GM18858 (cell line): ENCODE measurements around the gene NOL12.
A peak's percentile ranks its signal among the peaks of the same experiment; 100 is the strongest.

ENCODE experiments used
- ATAC-seq: cut with Tn5 transposase; IDR thresholded peaks from one replicate; pipeline ENCODE4 v1.9.1; 2021; ENCODE audit not compliant: unreplicated experiment

The NOL12 gene

DNA sequence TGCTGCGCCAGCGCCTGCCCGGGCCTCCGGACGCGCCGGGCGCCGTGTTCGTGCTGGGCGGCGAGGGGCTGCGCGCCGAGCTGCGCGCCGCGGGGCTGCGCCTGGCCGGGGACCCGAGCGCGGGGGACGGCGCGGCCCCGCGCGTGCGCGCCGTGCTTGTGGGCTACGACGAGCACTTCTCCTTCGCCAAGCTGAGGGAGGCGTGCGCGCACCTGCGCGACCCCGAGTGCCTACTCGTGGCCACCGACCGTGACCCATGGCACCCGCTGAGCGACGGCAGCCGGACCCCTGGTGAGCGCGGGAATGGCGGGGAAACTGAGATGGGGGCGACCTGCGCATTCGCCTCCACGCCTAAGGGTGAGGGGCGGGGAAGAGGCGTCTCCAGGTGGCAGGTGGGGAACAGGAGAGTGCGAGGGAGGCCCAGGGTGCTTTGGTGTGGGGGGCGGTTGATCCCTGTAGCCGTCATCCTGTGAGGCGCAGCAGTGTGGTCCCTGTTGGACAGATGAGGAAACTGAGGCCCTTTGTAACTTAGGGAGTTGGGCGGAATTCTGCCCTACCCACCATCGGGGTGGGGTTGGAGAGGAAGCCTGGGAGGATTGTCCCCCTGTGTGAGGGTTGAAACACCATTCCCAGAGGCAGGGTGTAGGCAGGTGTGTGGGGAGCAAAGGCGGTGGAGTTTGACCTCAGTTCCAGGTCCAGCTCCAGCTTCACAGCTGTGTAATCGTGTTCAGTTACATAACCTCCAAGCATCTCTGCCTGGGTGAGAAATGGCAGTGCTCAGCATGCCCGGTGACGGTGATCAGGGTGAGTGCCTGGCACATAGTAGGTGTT, 26.9 kb upstream of the NOL12 start:
- ATAC-seq = peak; percentile 4

DNA sequence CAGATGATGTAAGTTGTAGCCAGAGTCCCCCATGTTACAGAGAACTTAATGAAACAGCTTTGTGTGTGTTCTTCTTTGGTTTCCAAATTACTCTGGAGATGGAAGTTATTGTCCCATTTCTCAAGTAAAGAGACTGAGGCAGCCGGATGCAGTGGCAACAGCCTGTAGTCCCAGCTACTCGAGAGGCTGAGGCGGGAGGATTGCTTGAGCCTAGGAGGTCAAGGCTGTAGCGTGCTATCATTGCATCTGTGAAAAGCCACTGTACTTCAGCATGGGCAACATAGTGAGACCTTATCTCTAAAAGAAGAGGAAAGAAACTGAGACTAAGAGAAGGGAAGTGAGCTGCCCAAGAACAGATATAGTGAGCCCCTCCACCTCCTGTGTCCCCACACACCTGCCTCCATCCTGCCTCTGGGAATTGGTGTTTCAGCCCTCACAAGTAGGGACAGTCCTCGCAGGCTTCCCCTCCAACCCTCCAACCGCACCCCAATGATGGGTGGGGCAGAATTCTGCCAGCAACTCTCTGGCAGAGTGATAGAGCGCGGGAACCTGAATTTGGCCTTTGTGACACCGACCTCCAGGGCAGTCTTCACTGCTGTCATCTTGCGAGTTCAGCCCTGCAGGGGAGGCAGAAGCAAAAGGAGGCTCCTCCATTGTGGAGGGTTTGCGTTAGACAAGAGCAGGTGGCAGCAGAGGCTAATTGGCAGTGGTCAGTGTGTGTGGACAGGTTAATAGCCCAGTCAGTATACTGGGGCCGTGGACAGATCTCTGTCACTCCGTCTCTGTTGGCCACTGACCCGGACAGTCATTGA, 26.0 kb upstream of the NOL12 start:
- ATAC-seq = no peak

- ATAC-seq = no peak
Observed at GRCh38 chr22:37660709-37661045, 25.5 kb upstream of the NOL12 start.

DNA sequence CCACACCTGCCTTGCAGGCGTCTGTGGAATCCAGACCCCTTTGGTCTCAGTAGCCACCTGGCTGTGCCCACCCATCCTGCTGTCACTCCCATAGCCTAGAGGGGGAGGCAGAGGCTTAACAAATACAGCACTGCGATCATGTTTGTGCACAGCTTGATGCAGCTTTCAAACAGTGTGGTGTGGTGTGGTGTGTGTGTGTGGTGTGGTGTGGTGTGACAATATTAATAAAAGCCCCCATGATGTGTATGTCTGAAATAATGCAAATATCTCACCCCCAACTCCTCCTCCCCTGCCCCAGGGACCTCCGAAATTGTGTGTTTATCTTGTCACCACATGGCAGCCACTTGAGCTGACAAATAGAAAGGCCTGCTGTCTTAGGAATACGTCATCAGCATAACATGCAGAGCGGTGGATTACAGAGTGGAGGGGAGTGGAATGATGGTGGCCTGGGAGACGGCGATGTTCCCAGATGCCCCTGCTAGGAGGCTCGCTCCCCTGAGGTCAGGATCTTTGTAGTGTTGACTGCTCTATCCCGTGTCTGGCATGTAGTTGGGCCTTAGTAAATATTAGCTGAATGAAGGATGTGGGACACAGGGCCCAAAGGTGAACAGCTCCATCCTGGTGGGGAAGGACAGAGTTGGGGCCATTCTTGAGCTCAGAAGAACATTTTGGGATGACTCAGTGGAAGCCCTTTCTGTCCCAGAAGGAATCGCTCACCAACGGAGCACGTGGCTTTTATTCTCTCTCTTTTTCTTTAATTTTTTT, 24.8 kb upstream of the NOL12 start:
- no peak for ATAC-seq

DNA sequence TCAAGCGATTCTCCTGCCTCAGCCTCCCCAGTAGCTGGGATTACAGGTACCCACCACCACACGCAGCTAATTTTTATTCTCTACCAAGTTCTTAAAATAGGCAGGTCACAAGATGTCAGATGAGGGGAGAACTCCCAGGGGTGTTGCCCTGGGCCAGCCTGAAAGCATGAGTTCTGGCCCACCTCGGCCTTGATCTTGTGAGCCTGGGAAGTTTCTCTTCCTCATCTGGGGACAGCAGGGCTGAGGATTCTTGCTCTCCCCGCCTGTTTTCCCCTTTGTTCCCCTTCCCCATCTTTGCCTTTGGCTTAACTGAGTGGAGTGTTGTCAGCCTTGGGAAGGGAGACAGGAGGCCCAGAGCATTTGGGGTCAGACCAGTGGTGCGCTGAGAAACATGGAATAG, 24.1 kb upstream of the NOL12 start:
- ATAC-seq = no peak

GRCh38 chr22:37663521-37664140, 22.5 kb upstream of the NOL12 start:
- ATAC-seq = no peak

DNA sequence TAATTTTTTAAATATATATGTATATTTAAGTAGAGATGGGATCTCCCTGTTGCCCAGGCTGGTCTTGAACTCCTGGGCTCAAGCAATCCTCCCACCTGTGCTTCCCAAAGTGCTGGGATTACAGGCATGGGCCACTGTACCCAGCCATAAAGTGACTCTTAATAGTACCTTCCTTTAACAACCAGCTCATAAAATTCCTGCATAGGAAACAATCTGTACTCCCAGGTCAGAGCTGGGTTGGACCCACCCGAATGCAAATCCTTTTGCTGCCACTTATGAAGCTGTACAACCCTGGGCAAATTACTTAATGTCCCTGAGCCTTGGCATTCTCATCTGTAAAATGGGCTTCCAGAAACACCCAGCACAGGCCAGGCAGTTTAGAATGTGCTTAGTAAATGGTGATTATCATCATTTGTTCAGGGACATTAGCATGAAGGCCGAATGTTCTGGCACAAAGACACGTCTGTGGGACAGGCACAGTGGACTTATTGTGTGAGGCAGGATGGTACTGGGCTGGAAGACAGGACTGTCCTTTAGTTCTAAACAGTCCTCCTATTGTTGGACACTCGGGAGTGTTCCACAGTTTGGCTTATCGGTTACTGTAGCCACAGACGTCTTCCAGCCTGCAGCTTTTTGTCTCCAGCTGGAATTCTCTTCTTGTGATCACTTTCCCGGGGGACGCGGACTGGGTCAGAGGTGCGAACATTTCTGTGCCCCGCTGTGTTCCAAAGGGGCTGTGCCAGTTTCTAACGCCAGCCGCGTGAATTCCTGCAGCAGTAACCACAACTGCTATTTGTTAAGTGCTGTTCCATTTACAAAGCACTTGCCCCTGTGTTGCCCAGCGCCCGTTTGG, 21.7 kb upstream of the NOL12 start:
- ATAC-seq = no peak

- no peak for ATAC-seq
Observed at GRCh38 chr22:37665487-37665886, 20.7 kb upstream of the NOL12 start.

- no peak for ATAC-seq
Observed at GRCh38 chr22:37669586-37669985, 16.6 kb upstream of the NOL12 start.

DNA sequence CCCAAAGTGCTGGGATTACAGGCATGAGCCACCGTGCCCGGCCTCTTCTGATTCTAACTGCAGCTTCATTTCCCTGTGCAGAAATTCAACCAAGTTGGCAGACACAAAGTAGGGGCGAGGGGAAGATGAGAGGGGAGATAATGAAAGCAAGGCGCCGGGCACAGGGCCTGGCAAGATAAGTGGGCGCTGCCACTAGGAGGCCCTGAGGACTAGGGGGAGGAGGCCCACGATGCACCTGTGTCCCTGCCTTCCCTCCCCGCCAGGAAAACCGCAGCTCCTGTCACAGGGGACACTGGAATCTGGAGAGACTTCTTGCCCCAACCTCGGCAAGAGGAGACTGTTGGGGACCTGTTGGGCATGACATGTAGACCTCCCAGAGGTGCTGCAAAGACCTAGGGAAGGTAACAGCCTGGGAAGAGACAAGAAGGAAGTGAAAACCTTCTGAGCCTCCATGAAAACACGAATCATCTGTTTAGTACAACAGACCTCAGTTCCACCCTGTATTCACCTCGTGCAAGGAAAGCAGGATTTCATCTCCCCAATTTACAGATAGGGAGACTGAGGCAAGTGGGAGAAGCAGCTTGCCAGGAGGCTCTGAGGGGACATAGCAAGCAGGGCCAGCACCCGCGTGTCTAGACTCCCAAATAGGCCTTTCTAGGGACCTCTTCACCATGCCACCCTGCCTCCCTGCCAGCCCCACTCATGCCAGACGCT, 13.8 kb upstream of the NOL12 start:
- ATAC-seq = no peak

DNA sequence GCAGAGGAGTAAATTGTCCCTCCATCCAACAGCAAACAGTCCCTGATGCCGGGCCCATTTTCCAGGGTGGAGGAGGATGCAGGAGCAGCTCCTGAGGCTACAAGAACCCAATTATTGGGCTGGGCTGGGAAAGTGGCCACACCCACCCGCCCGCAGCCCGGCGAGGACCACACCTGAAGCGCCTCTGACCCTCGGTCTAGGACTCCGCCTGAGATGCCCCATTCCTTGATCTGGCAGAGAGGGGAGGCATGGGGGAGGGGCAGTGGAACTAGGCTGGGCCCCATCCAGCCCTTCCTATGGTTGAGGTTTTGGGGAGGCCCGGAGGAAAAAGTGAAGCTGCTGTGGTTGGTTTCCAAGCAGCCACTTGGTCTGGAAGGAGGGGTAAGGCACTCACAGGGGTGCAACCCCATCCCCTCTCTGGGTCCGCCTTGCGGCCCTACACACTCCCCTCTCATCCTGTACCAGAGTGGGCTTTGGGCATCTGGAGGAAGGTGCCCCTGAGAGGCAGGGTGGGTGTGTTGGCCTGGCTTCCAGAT, 13.2 kb upstream of the NOL12 start:
- no peak for ATAC-seq

DNA sequence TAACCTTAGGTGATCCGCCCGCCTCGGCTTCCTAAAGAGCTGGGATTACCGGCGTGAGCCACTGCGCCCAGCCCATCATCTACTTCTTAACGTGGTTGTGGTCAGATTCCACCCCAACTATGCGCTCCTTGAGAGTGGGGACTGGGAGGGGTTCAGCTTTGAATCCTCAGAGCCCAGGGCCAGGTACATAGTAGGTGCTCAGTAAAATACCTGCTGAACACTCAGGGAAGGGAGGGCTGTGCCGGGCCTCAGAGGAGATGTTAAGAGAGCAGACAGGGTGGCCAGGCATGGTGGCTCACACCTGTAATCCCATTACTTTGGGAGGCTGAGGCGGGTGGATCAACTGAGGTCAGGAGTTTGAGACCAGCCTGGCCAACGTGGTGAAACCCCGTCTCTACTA, 11.9 kb upstream of the NOL12 start:
- no peak for ATAC-seq

- no peak for ATAC-seq
Observed at GRCh38 chr22:37674951-37675929, 10.9 kb upstream of the NOL12 start, which contains the start of gene LGALS1. TSS of gene LGALS1 (plus strand) at chr22:37675636. CDS start at chr22:37675703, 67 bp downstream.

DNA sequence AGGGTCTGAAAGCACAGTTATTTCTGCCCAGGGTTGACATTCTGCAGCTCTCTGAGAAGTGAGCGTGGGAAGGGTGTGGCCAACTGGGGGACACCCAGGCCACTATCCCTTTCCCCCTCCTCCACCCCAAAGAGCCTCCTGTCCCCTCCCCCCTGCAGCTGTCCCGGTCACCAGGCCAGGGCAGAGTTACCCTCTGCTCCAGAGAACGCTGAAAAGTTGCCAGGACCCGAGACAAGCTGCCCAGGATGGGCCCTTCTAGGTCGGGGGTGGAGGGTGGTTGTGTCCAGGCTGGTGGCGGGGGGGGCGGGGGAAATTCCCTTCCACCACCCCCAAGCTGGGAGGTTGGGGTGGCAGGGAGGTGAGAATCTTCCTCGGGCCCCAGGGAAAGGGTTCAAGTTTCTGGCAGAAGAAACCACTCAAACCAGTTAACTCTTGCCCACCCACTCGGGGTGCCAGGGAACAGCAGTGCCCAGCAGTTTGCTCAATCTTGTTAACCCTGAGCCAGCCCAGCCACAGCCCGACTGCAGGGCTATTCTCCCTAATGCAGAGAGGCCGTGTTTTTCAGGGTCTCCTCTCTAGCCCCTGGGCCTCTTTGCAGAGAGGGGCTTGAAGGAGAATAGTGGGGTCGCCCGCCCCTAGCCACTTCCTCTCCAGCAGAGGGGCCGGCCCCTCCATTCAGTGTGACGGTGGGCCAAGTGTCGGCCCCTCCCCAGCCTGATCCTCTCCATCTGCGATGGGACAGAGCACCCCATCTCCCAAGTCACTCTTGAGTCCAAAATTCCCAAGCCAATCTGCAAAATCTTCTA, 10.0 kb upstream of the NOL12 start:
- no peak for ATAC-seq

DNA sequence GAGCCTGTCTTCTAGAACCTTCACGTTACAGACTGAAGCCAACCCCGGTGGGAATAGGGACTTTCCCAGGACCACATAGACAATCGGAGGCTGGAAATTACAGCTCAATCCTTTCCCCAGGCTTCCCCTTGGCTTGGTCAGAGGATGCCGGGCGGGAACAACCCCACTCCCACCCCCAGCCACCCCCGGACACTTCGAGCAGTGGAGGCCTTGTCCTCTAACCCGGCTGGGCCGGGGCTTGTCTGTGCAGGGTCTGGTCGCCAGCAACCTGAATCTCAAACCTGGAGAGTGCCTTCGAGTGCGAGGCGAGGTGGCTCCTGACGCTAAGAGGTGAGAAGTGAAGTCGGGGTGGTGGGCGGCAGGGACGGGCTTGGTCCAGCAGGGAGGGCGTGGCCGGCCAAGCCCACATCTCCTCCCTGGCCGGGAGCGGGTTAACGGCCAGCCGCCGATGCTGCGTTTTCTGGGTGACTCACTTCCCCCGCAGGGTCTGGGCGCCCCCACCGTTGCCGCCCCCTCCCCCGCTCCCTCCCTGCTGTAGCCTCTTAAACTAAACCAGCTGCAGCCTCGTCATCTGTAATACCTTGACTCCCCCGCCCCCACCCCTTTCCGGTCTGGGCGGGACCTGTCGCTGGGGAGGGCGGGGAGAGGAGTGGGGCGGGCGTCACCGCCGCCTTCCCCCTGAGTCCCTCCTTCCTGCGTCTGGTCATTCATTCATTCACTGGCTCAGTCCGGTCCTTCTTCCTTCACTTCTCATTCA, 9.2 kb upstream of the NOL12 start:
- ATAC-seq = peak; percentile 31

DNA sequence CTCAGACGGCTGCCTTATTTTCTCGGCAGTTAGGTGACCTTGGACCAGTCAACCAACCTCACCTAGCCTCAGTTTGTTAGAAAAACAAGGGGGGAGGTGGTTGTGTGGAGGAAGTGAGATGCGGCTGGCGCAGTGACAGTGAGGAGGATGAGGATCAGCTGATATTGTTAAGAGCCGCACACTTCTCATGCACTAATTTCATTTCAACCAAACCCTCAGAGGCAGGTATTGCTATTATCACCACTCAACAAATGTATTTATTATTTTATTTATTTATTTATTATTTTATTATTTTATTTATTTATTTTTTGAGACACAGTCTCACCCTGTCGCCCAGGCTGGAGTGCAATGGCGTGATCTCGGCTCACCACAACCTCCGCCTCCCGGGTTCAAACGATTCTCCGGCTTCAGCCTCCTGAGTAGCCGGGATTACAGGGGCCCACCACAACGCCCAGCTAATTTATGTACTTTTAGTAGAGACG, 8.6 kb upstream of the NOL12 start:
- no peak for ATAC-seq
